Forelimb muscle (tissue), 1 donor: ENCODE results near the gene SLC22A4. TPM values are rescaled to one million over a fixed set of nuclear protein-coding genes. Genes with fewer than 3 reads are reported as not detected.

ENCODE experiments used
- DNase-seq: peaks from one replicate; pipeline ENCODE4 v3.0.0-alpha.2; 2013; ENCODE audit warnings: low read depth
- polyA plus RNA-seq: library from polyadenylated mRNA; unstranded; fragments of 120-200 nt; gene quantifications from one replicate; pipeline ENCODE4 v1.2.1, GENCODE V29; 2013; ENCODE audit not compliant: insufficient read length

Gene SLC22A4
- polyA plus RNA-seq, 1 donor = 4.0 TPM

GRCh38 chr5:132376694-132377641 is 82.8 kb downstream of the SLC22A4 start:
- DNase-seq = no peak

- no peak for DNase-seq
Measured at GRCh38 chr5:132377738-132378137, 83.5 kb downstream of the SLC22A4 start.

GRCh38 chr5:132378580-132378979 is 84.4 kb downstream of the SLC22A4 start:
- DNase-seq = no peak

- DNase-seq = no peak
Measured at GRCh38 chr5:132380047-132380446, 85.9 kb downstream of the SLC22A4 start.

DNA sequence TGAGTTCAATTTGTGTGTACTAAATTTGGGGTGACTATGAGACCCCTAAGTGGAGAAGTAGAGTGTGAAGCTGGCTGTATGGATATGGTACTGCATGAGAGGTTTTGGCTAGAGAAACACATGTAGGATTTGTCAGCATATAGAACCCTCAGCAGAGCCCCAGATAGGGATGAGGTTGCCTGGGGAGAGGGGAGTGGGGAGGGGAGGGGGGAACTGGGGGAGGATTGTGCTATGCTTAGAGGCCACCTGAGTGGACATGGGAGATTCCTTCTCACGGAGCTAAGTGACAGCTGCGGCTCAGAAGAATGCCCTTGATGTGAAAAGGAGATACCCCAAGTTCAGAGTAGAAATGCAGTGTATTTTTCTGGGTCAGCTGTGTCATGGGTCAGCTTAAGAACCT is 86.5 kb downstream of the SLC22A4 start:
- no peak for DNase-seq

DNA sequence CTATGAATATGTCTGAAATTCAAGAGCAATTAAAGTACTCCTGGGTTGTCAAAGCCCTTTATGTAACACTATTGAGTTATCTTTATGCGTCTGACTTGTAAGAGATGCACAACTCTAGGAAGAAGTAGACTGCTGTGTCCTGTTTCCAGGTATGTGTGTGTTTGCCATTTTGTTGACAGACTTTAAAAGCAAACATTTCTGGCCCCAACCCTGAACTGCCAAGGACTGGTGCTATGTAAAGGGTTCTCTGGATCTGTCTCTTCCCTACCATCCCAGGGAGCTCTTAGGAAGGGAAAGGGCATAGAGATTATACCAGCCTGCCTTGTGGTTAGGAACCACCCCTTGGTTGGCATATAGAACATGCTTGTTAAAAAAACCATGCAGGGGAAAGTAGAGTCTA is 87.4 kb downstream of the SLC22A4 start:
- no peak for DNase-seq

DNA sequence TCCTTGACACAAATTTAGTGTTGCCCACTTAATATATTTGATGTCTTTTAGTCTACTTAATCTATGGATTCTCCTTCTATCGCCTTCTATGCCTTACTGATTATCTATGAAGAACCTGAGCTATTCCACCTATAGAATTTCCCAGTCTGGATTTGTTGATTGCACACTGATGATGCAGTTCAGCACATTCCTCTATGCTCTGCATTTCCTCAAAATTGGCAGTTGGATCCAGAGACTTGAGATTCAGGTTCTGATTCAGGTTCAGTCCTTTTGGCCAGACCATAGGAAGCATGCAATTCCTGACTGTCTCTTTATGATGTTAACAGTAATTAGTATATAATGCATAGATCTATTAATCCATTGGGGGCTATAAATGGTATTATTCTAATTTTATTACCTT is 89.1 kb downstream of the SLC22A4 start:
- DNase-seq = no peak

GRCh38 chr5:132383984-132384383 is 89.8 kb downstream of the SLC22A4 start:
- no peak for DNase-seq

GRCh38 chr5:132384506-132385050 is 90.4 kb downstream of the SLC22A4 start:
- DNase-seq = no peak

GRCh38 chr5:132385326-132386105 is 91.3 kb downstream of the SLC22A4 start:
- no peak for DNase-seq

DNA sequence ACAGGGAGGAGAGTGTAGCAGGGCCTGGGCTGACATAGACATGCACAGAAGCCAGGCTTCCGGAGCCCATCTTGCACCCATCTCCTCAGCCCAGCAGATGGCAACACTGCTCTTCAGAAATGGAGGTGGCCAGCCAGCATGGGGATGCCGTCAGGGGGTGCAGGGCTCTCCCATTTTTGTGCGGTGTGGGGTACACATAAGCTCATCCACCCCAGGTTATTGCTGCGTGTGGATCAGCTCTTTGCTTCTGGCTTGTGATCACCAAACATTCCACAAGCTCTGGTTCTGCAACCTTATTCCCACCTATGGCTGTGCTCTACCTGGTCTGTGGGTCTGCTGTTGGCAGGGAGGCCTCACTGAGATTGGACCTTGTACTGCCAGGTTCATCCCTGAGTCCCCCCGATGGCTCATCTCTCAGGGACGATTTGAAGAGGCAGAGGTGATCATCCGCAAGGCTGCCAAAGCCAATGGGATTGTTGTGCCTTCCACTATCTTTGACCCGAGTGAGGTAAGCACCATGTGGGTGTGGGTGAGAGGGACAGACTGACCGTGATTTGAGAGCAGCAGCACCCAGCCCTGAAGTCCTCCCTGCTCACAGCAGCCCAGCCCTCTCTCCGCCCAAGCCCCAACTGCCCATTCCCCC is 92.6 kb downstream of the SLC22A4 start:
- no peak for DNase-seq

DNA sequence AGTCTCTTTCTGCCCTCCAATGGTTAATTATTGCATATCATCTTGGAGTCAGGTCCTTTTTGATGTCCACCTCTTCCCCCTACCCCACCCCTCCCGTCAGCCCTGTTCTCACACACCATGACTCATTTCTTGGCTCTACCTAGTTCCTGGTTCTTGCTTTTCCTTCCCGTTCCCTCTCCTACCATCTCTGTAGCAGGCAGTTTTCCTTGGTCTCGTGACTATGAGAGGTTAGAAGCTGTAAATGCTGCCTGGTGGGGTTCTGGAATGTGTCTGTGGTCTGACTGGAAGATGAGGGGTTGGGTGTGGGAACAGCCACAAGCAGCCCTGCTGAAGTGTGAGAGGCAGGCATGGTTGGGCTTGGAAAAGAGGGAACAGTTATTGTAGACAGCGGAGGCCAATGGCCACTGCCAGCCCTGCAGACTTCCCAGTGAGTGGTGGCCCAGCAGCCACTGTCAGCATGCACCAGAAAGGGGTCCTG is 93.5 kb downstream of the SLC22A4 start:
- DNase-seq = no peak

DNA sequence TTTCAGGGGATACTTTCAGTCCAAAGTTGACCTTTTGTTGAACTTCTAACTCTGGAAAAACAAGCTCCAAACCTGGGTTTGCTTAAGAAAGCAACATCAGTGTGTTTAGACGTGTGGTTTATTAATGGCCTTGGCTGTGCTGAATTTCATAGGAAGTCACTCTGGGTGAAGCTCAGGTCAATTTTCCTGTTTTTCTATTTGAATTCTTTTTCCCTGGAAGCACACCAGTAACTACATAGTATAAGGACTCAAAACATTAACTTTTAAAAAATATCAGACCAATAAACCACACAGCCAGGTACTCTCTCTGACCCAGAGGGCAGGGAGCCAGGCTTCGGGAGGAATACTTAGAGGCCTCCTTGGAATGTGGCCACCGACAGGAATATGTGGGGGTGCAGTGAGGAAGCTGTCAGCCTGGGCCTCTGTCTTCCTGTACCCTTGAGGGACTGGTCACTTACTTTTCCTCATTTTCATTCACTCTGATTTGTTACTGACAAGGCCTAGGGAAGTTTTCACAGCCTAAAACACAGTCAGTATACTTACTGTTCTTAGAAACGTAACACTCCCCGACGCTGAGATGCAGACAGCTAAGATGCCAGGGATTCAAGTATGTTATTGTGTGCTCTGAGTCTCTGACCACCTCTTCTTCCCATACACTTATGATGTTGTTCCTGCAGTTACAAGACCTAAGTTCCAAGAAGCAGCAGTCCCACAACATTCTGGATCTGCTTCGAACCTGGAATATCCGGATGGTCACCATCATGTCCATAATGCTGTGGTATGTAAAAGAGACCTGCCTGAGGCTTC is 94.3 kb downstream of the SLC22A4 start:
- no peak for DNase-seq

DNA sequence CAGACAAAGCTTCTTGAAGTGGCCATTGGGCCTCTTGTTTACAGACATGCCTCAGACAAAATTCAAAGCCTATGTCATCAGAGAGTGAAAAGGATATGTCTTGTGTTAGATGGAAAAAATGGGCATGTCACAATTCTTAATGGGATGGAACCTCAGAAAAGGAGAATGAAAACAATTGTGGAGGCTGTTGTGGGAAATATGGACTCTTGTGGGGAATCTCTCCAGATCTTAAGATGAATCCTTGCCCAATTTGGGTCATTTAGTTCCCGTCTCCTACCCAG is 94.8 kb downstream of the SLC22A4 start:
- no peak for DNase-seq

- DNase-seq = no peak
Measured at GRCh38 chr5:132389585-132390286, 95.5 kb downstream of the SLC22A4 start.

- no peak for DNase-seq
Measured at GRCh38 chr5:132391247-132391646, 97.1 kb downstream of the SLC22A4 start.

GRCh38 chr5:132391870-132392269 is 97.7 kb downstream of the SLC22A4 start:
- no peak for DNase-seq

DNA sequence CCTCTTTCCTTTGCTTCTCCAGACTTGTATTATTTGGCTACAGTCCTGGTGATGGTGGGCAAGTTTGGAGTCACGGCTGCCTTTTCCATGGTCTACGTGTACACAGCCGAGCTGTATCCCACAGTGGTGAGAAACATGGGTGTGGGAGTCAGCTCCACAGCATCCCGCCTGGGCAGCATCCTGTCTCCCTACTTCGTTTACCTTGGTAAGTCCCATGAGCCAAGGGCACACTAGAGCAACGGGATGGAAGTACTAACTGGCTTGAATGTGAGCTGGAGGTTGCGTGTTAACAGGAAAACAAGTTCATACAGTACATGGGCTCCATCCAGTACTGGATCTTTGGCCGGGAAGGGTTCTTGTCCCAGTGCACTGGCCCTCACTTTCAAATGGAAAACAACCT is 98.2 kb downstream of the SLC22A4 start:
- DNase-seq = no peak

DNA sequence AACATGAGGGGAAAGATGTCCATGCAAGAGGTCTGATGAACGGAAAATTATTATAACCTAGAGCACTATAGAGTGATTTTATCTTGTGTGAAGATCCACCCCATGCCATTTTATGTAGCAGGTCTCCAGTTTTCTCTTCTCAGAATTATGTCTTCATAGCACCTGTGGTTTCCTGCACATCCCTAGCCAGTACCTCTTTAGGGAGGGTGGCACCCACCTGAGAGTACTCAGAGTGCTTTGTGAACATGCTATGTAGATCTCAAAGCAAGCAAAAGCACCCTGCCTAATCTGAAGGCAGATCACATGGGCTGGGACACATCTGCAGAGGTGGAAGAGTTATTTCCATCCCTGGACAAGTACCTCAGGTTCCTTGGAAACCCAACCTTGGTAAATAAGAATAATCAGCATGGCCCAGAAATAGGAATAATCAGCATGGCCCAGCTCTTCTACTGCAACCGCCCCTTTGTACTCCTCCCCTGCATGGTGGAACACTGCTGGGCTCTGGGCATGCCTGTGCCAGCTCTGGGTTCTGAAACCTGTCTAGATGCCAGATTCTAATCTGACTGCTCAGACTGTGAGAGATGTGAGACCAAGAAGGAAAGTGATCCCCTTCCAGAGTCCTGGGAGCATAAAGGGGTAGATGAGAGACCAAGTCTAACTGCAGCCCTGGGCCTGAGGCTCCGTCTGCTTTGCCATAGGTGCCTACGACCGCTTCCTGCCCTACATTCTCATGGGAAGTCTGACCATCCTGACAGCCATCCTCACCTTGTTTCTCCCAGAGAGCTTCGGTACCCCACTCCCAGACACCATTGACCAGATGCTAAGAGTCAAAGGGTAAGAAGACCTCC is 99.0 kb downstream of the SLC22A4 start:
- no peak for DNase-seq
